Astrocyte (in vitro differentiated cells and primary cell): Measurements from ENCODE around the gene LDLRAD4.

Source experiments
- EZH2 ChIP-seq: IDR thresholded peaks from 2 replicates; pipeline ENCODE4 v1.6.1; 2012; ENCODE audit warnings: mild to moderate bottlenecking, low read length, inconsistent platforms; ENCODE audit not compliant: insufficient read depth
- TF ChIP-seq, protein P1 (sequence below): IDR thresholded peaks from 2 replicates; pipeline ENCODE4 v1.5.1; 2011; ENCODE audit warnings: low read depth, mild to moderate bottlenecking, inconsistent platforms, low read length, moderate library complexity; ENCODE audit not compliant: insufficient read depth

DNA sequence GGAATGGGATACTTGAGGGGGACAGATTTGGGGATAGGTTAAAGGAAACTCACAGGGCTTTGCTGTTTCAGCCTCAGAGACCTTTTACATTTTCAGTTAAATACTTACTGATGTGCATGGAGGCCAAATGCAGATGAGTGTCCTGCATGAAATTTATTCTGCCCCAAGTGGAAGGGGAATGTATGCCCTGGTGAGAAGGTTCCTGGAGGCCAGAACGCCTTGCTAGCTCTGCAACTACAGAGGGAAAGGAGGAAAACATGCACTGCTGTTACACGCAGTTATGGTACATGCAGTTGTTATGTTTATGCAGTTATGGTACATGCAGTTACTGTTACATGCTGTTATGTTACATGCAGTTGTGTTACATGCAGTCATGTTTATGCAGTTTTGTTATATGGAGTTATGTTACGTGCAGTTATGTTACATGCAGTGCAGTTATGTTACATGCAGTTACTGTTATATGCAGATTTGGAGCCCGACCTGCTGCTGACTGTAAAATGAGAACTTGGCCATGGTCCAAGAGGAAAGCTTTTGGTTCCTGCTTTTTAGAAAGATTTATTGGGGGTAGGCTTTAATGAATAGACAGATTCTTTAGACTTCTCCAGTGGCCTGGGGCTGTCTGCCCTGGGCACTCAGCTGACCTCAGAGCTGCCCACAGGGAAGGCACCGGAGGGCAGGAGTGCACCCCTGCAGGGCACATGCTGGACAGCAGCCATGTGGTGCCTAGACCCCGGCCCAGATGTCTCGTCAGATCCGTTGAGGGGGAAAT lies 84.1 kb downstream of the LDLRAD4 start:
- TF ChIP-seq, protein P1, sequence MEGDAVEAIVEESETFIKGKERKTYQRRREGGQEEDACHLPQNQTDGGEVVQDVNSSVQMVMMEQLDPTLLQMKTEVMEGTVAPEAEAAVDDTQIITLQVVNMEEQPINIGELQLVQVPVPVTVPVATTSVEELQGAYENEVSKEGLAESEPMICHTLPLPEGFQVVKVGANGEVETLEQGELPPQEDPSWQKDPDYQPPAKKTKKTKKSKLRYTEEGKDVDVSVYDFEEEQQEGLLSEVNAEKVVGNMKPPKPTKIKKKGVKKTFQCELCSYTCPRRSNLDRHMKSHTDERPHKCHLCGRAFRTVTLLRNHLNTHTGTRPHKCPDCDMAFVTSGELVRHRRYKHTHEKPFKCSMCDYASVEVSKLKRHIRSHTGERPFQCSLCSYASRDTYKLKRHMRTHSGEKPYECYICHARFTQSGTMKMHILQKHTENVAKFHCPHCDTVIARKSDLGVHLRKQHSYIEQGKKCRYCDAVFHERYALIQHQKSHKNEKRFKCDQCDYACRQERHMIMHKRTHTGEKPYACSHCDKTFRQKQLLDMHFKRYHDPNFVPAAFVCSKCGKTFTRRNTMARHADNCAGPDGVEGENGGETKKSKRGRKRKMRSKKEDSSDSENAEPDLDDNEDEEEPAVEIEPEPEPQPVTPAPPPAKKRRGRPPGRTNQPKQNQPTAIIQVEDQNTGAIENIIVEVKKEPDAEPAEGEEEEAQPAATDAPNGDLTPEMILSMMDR: no peak
- no peak for TF ChIP-seq EZH2
